ENCODE results near the gene MET. TPM values are rescaled to one million over a fixed set of nuclear protein-coding genes. Genes with fewer than 3 reads are reported as not detected.
"Not testable (repeated sequence)": the region's sequence is repeated elsewhere in the genome, so short reads cannot be mapped to it uniquely, and the experiment has no call there.

Gene MET
- polyA plus RNA-seq, 2 donors: 1.2 to 2.1 TPM

GRCh38 chr7:116813371-116813770 is 141.4 kb downstream of the MET start:
- not testable (repeated sequence) for H3K27me3 ChIP-seq (ENCODE audit: control insufficient read depth in 1 of 2, insufficient read depth in 2 of 2, low read length in 2 of 2); H3K27ac ChIP-seq (ENCODE audit: low read depth in 2 of 2, low read length in 1 of 2)
- WGBS, 2 donors: 87 to 93% methylated on average over 3 of the region's 3 CpGs

GRCh38 chr7:116815041-116815440 is 143.0 kb downstream of the MET start:
- Histone ChIP-seq H3K9me3 (ENCODE audit: control insufficient read depth in 2 of 2, insufficient read depth in 1 of 2, low read depth in 1 of 2, low read length in 1 of 2) (no peaks in the 10 kb centered on the region), H3K4me3 (ENCODE audit: low read depth in 1 of 2, low read length in 2 of 2) (no peak overlapping the region), H3K36me3 (ENCODE audit: control insufficient read depth in 2 of 2, insufficient read depth in 2 of 2, low read length in 1 of 2) (no peaks in the 10 kb centered on the region), H3K27ac (ENCODE audit: low read depth in 2 of 2, low read length in 1 of 2) (no peak overlapping the region), H3K4me1 (ENCODE audit: control insufficient read depth in 2 of 2, insufficient read depth in 2 of 2, low read length in 1 of 2) (no peaks in the 10 kb centered on the region), H3K27me3 (ENCODE audit: control insufficient read depth in 1 of 2, insufficient read depth in 2 of 2, low read length in 2 of 2) (no peaks in the 10 kb centered on the region)
- 76 to 77% methylated on average over 3 of the region's 3 CpGs for WGBS, 2 donors

More at GRCh38 chr7:116813371-116813770, 141.4 kb downstream of the MET start:
- not testable (repeated sequence) for H3K9me3 ChIP-seq (ENCODE audit: control insufficient read depth in 2 of 2, insufficient read depth in 1 of 2, low read depth in 1 of 2, low read length in 1 of 2); H3K4me3 ChIP-seq (ENCODE audit: low read depth in 1 of 2, low read length in 2 of 2); H3K4me1 ChIP-seq (ENCODE audit: control insufficient read depth in 2 of 2, insufficient read depth in 2 of 2, low read length in 1 of 2); H3K36me3 ChIP-seq (ENCODE audit: control insufficient read depth in 2 of 2, insufficient read depth in 2 of 2, low read length in 1 of 2)

GRCh38 chr7:116820149-116820548 is 148.2 kb downstream of the MET start:
- Histone ChIP-seq H3K27me3 (ENCODE audit: control insufficient read depth in 1 of 2, insufficient read depth in 2 of 2, low read length in 2 of 2) (no peaks in the 10 kb centered on the region), H3K36me3 (ENCODE audit: control insufficient read depth in 2 of 2, insufficient read depth in 2 of 2, low read length in 1 of 2) (no peaks in the 10 kb centered on the region), H3K4me3 (ENCODE audit: low read depth in 1 of 2, low read length in 2 of 2) (no peak overlapping the region), H3K9me3 (ENCODE audit: control insufficient read depth in 2 of 2, insufficient read depth in 1 of 2, low read depth in 1 of 2, low read length in 1 of 2) (no peaks in the 10 kb centered on the region), H3K27ac (ENCODE audit: low read depth in 2 of 2, low read length in 1 of 2) (no peak overlapping the region), H3K4me1 (ENCODE audit: control insufficient read depth in 2 of 2, insufficient read depth in 2 of 2, low read length in 1 of 2) (no peaks in the 10 kb centered on the region)
- 93 to 95% methylated on average over 3 of the region's 3 CpGs for WGBS, 2 donors

- H3K4me3 ChIP-seq (ENCODE audit: low read depth in 1 of 2, low read length in 2 of 2); H3K4me1 ChIP-seq (ENCODE audit: control insufficient read depth in 2 of 2, insufficient read depth in 2 of 2, low read length in 1 of 2); H3K27ac ChIP-seq (ENCODE audit: low read depth in 2 of 2, low read length in 1 of 2); H3K9me3 ChIP-seq (ENCODE audit: control insufficient read depth in 2 of 2, insufficient read depth in 1 of 2, low read depth in 1 of 2, low read length in 1 of 2); H3K36me3 ChIP-seq (ENCODE audit: control insufficient read depth in 2 of 2, insufficient read depth in 2 of 2, low read length in 1 of 2); H3K27me3 ChIP-seq (ENCODE audit: control insufficient read depth in 1 of 2, insufficient read depth in 2 of 2, low read length in 2 of 2): not testable (repeated sequence)
- 94 to 97% methylated on average over 4 of the region's 4 CpGs for WGBS, 2 donors
Observed at GRCh38 chr7:116821647-116822046, 149.7 kb downstream of the MET start.

- Histone ChIP-seq H3K9me3 (ENCODE audit: control insufficient read depth in 2 of 2, insufficient read depth in 1 of 2, low read depth in 1 of 2, low read length in 1 of 2) (no peaks in the 10 kb centered on the region), H3K27ac (ENCODE audit: low read depth in 2 of 2, low read length in 1 of 2) (no peak overlapping the region), H3K4me3 (ENCODE audit: low read depth in 1 of 2, low read length in 2 of 2) (no peak overlapping the region), H3K36me3 (ENCODE audit: control insufficient read depth in 2 of 2, insufficient read depth in 2 of 2, low read length in 1 of 2) (no peaks in the 10 kb centered on the region), H3K27me3 (ENCODE audit: control insufficient read depth in 1 of 2, insufficient read depth in 2 of 2, low read length in 2 of 2) (no peaks in the 10 kb centered on the region), H3K4me1 (ENCODE audit: control insufficient read depth in 2 of 2, insufficient read depth in 2 of 2, low read length in 1 of 2) (no peaks in the 10 kb centered on the region)
Observed at GRCh38 chr7:116824449-116824848, 152.5 kb downstream of the MET start.

GRCh38 chr7:116828281-116828680 is 156.3 kb downstream of the MET start:
- H3K9me3 ChIP-seq (ENCODE audit: control insufficient read depth in 2 of 2, insufficient read depth in 1 of 2, low read depth in 1 of 2, low read length in 1 of 2): no peaks in the 10 kb centered on the region
- H3K4me3 ChIP-seq (ENCODE audit: low read depth in 1 of 2, low read length in 2 of 2): no peak overlapping the region
- no peaks in the 10 kb centered on the region for H3K36me3 ChIP-seq (ENCODE audit: control insufficient read depth in 2 of 2, insufficient read depth in 2 of 2, low read length in 1 of 2)
- H3K4me1 ChIP-seq (ENCODE audit: control insufficient read depth in 2 of 2, insufficient read depth in 2 of 2, low read length in 1 of 2): no peaks in the 10 kb centered on the region
- H3K27me3 ChIP-seq (ENCODE audit: control insufficient read depth in 1 of 2, insufficient read depth in 2 of 2, low read length in 2 of 2): no peaks in the 10 kb centered on the region
- H3K27ac ChIP-seq (ENCODE audit: low read depth in 2 of 2, low read length in 1 of 2): no peak overlapping the region
- 94 to 98% methylated on average over 4 of the region's 4 CpGs for WGBS, 2 donors

- H3K9me3 ChIP-seq (ENCODE audit: control insufficient read depth in 2 of 2, insufficient read depth in 1 of 2, low read depth in 1 of 2, low read length in 1 of 2): no peaks in the 10 kb centered on the region
- H3K4me3 ChIP-seq (ENCODE audit: low read depth in 1 of 2, low read length in 2 of 2): no peak overlapping the region
- 66 to 71% methylated on average over 3 of the region's 3 CpGs for WGBS, 2 donors
- H3K36me3 ChIP-seq (ENCODE audit: control insufficient read depth in 2 of 2, insufficient read depth in 2 of 2, low read length in 1 of 2): no peaks in the 10 kb centered on the region
- no peak overlapping the region for H3K27ac ChIP-seq (ENCODE audit: low read depth in 2 of 2, low read length in 1 of 2)
- no peaks in the 10 kb centered on the region for H3K4me1 ChIP-seq (ENCODE audit: control insufficient read depth in 2 of 2, insufficient read depth in 2 of 2, low read length in 1 of 2)
- H3K27me3 ChIP-seq (ENCODE audit: control insufficient read depth in 1 of 2, insufficient read depth in 2 of 2, low read length in 2 of 2): no peaks in the 10 kb centered on the region
Observed at GRCh38 chr7:116829041-116829440, 157.0 kb downstream of the MET start.

GRCh38 chr7:116829493-116829892 is 157.5 kb downstream of the MET start:
- no peaks in the 10 kb centered on the region for H3K4me1 ChIP-seq (ENCODE audit: control insufficient read depth in 2 of 2, insufficient read depth in 2 of 2, low read length in 1 of 2)
- no peak overlapping the region for H3K4me3 ChIP-seq (ENCODE audit: low read depth in 1 of 2, low read length in 2 of 2)
- H3K27ac ChIP-seq (ENCODE audit: low read depth in 2 of 2, low read length in 1 of 2): no peak overlapping the region
- H3K9me3 ChIP-seq (ENCODE audit: control insufficient read depth in 2 of 2, insufficient read depth in 1 of 2, low read depth in 1 of 2, low read length in 1 of 2): no peaks in the 10 kb centered on the region
- H3K27me3 ChIP-seq (ENCODE audit: control insufficient read depth in 1 of 2, insufficient read depth in 2 of 2, low read length in 2 of 2): no peaks in the 10 kb centered on the region
- H3K36me3 ChIP-seq (ENCODE audit: control insufficient read depth in 2 of 2, insufficient read depth in 2 of 2, low read length in 1 of 2): no peaks in the 10 kb centered on the region

GRCh38 chr7:116832692-116833091 is 160.7 kb downstream of the MET start:
- no peak overlapping the region for H3K27ac ChIP-seq (ENCODE audit: low read depth in 2 of 2, low read length in 1 of 2)
- H3K4me1 ChIP-seq (ENCODE audit: control insufficient read depth in 2 of 2, insufficient read depth in 2 of 2, low read length in 1 of 2): no peaks in the 10 kb centered on the region
- no peak overlapping the region for H3K4me3 ChIP-seq (ENCODE audit: low read depth in 1 of 2, low read length in 2 of 2)
- H3K9me3 ChIP-seq (ENCODE audit: control insufficient read depth in 2 of 2, insufficient read depth in 1 of 2, low read depth in 1 of 2, low read length in 1 of 2): peaks cover 0 to 2% of the 10 kb centered on the region in 2 donors
- no peaks in the 10 kb centered on the region for H3K27me3 ChIP-seq (ENCODE audit: control insufficient read depth in 1 of 2, insufficient read depth in 2 of 2, low read length in 2 of 2)
- WGBS, 2 donors: 76 to 83% methylated on average over 2 of the region's 2 CpGs
- no peaks in the 10 kb centered on the region for H3K36me3 ChIP-seq (ENCODE audit: control insufficient read depth in 2 of 2, insufficient read depth in 2 of 2, low read length in 1 of 2)

- Histone ChIP-seq H3K9me3 (ENCODE audit: control insufficient read depth in 2 of 2, insufficient read depth in 1 of 2, low read depth in 1 of 2, low read length in 1 of 2) (peaks cover 0 to 2% of the 10 kb centered on the region in 2 donors), H3K27me3 (ENCODE audit: control insufficient read depth in 1 of 2, insufficient read depth in 2 of 2, low read length in 2 of 2) (no peaks in the 10 kb centered on the region), H3K27ac (ENCODE audit: low read depth in 2 of 2, low read length in 1 of 2) (no peak overlapping the region), H3K36me3 (ENCODE audit: control insufficient read depth in 2 of 2, insufficient read depth in 2 of 2, low read length in 1 of 2) (no peaks in the 10 kb centered on the region), H3K4me1 (ENCODE audit: control insufficient read depth in 2 of 2, insufficient read depth in 2 of 2, low read length in 1 of 2) (no peaks in the 10 kb centered on the region), H3K4me3 (ENCODE audit: low read depth in 1 of 2, low read length in 2 of 2) (no peak overlapping the region)
- 66 to 71% methylated on average over 9 of the region's 9 CpGs for WGBS, 2 donors
Observed at GRCh38 chr7:116834815-116835504, 163.0 kb downstream of the MET start.
